GM23248 (cell line): Measurements from ENCODE around the gene CANT1. TPM values are rescaled to one million over a fixed set of nuclear protein-coding genes. Genes with fewer than 3 reads are reported as not detected.

Experiments used
- DNase-seq: peaks from one replicate; pipeline ENCODE4 v3.0.0-alpha.2; 2015
- H2AFZ ChIP-seq: fragments of 200-600 bp; sonication (generic); 2 replicates; pipeline ENCODE4 v1.6.1; 2016; ENCODE audit warnings: antibody characterized with exemption
- H3F3A ChIP-seq: fragments of 200-600 bp; sonication (generic); 2 replicates; pipeline ENCODE4 v1.6.1; 2016; ENCODE audit warnings: mild to moderate bottlenecking, antibody characterized with exemption, mixed run types; ENCODE audit not compliant: insufficient read depth
- H3K27ac ChIP-seq: fragments of 200-600 bp; sonication (generic); 2 replicates; pipeline ENCODE4 v1.5.1; 2016; ENCODE audit warnings: mild to moderate bottlenecking
- H3K27me3 ChIP-seq: fragments of 200-600 bp; sonication (generic); replicated peaks from 2 replicates; pipeline ENCODE4 v1.6.1; 2016; ENCODE audit warnings: mild to moderate bottlenecking; ENCODE audit not compliant: insufficient read depth
- H3K36me3 ChIP-seq: fragments of 200-600 bp; sonication (generic); 2 replicates; pipeline ENCODE4 v1.6.1; 2016; ENCODE audit warnings: low read depth, mild to moderate bottlenecking
- H3K4me1 ChIP-seq: fragments of 200-600 bp; sonication (generic); 2 replicates; pipeline ENCODE4 v1.6.1; 2016; ENCODE audit warnings: mild to moderate bottlenecking; ENCODE audit not compliant: insufficient read depth
- H3K4me2 ChIP-seq: fragments of 200-600 bp; sonication (generic); one replicate; pipeline ENCODE4 v1.6.1; 2016; ENCODE audit warnings: mild to moderate bottlenecking; ENCODE audit not compliant: unreplicated experiment
- H3K4me3 ChIP-seq: fragments of 200-600 bp; sonication (generic); 2 replicates; pipeline ENCODE4 v1.5.1; 2016; ENCODE audit warnings: mild to moderate bottlenecking
- H3K79me2 ChIP-seq: fragments of 200-600 bp; sonication (generic); 2 replicates; pipeline ENCODE4 v1.6.1; 2016; ENCODE audit warnings: mild to moderate bottlenecking; ENCODE audit not compliant: insufficient read depth
- H3K9ac ChIP-seq: fragments of 200-600 bp; sonication (generic); 2 replicates; pipeline ENCODE4 v1.6.1; 2016; ENCODE audit warnings: mild to moderate bottlenecking
- H3K9me2 ChIP-seq: fragments of 200-600 bp; sonication (generic); 2 replicates; pipeline ENCODE4 v1.6.1; 2016; ENCODE audit warnings: mixed run types, mild to moderate bottlenecking, moderate library complexity; ENCODE audit not compliant: insufficient read depth
- H3K9me3 ChIP-seq: fragments of 200-600 bp; sonication (generic); one replicate; pipeline ENCODE4 v1.6.1; 2017; ENCODE audit warnings: low read depth
- H4K20me1 ChIP-seq: fragments of 200-600 bp; sonication (generic); 2 replicates; pipeline ENCODE4 v1.6.0; 2016; ENCODE audit not compliant: insufficient read depth
- EZH2 ChIP-seq: fragments of 200-600 bp; sonication (generic); IDR thresholded peaks from 2 replicates; pipeline ENCODE4 v1.6.1; 2018; ENCODE audit warnings: antibody characterized with exemption, mild to moderate bottlenecking; ENCODE audit not compliant: insufficient read depth, poor library complexity, severe bottlenecking
- EZH2phosphoT487 ChIP-seq: fragments of 200-600 bp; sonication (generic); IDR thresholded peaks from 2 replicates; pipeline ENCODE4 v1.6.1; 2018; ENCODE audit warnings: antibody characterized with exemption, moderate library complexity, mild to moderate bottlenecking, low read depth; ENCODE audit not compliant: insufficient read depth
- WGBS, 2 experiments: methylation state at CpG; one replicate each; pipeline ENCODE4 v1.1.6; 2015 to 2017; ENCODE audit warnings: low lambda C conversion rate in 2 of 2, low coverage in 1 of 2; ENCODE audit errors: missing lambda C conversion rate in 2 of 2; 5-methylcytosine and 5-hydroxymethylcytosine counted together
- in situ Hi-C: fragments of 300-500 bp; cut with MboI; formaldehyde crosslinking; loops from 2 replicates; pipeline ENCODE4 v1.15.0; 2020
- polyA plus RNA-seq: library from polyadenylated mRNA; unstranded; fragments of >200 nt; fragmentation: Nextera tagmentation; extraction: Ambion mirVana; gene quantifications from 2 replicates; pipeline ENCODE4 v1.2.1, GENCODE V29; 2016
- total RNA-seq: library from RNA; depleted of rRNA; stranded (reverse); fragments of >200 nt; shearing (Covaris generic); gene quantifications from 2 replicates; pipeline ENCODE4 v1.2.3, GENCODE V29; 2014

CANT1 gene
- total and polyA plus RNA-seq, 2 experiments from 2014 or later, result 46.2 to 52.0 TPM

DNA sequence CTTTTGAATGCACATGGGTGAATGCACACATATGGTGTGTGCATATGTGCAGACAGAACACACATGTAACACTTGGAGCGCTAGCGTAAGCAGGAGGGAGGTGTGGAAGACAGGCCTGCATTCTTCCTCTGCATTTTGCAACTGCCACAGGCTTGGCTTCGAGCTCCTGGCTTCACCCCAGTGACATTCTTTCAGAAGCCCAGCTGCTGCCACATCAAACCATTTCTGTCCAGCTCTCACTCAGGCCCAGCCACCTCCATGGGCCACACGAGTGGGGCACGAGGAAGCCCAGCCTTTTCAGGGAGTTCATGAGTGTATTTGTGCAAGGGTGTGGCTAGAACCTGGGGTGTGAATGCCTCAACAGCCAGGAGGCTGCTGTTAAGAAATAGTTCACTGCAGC is 48.6 kb downstream of the CANT1 start:
- Histone ChIP-seq H3K9me2 (no peaks in the 10 kb centered on the region), H4K20me1 (no peaks in the 10 kb centered on the region), H3K9ac (no peak overlapping the region), H3K27ac (no peak overlapping the region), H3K36me3 (no peaks in the 10 kb centered on the region), H3K27me3 (no peaks in the 10 kb centered on the region), H3K79me2 (no peaks in the 10 kb centered on the region), H3K4me2 (no peak overlapping the region), H2AFZ (no peak overlapping the region), H3K9me3 (no peaks in the 10 kb centered on the region), H3K4me3 (no peak overlapping the region), H3F3A (no peaks in the 10 kb centered on the region), H3K4me1 (peaks cover 14% of the 10 kb centered on the region)
- TF ChIP-seq EZH2phosphoT487 (no peak), EZH2 (no peak)
- in situ Hi-C loops, result no loop called here
- peak; percentile 48 for DNase-seq
- WGBS, 2 experiments, result 36 to 38% methylated on average over 5 of the region's 5 CpGs

- WGBS, 2 experiments, result 93 to 96% methylated on average over 11 to 12 of the region's 12 CpGs
- Histone ChIP-seq H4K20me1 (no peaks in the 10 kb centered on the region), H3K36me3 (no peaks in the 10 kb centered on the region), H3F3A (no peaks in the 10 kb centered on the region), H3K9ac (no peak overlapping the region), H3K9me3 (no peaks in the 10 kb centered on the region), H3K4me3 (no peak overlapping the region), H3K4me2 (no peak overlapping the region), H3K9me2 (no peaks in the 10 kb centered on the region), H2AFZ (no peak overlapping the region), H3K79me2 (no peaks in the 10 kb centered on the region), H3K27me3 (no peaks in the 10 kb centered on the region), H3K4me1 (peaks cover 14% of the 10 kb centered on the region), H3K27ac (no peak overlapping the region)
- in situ Hi-C loops, result no loop called here
- no peak for DNase-seq
- TF ChIP-seq EZH2phosphoT487 (no peak), EZH2 (no peak)
Measured at GRCh38 chr17:78959803-78960202, 49.8 kb downstream of the CANT1 start.

- H3K36me3 ChIP-seq, result no peaks in the 10 kb centered on the region
- H3K9me2 ChIP-seq, result no peaks in the 10 kb centered on the region
- H3K4me1 ChIP-seq, result peaks cover 14% of the 10 kb centered on the region
- no peaks in the 10 kb centered on the region for H3K9me3 ChIP-seq
- no peak overlapping the region for H3K9ac ChIP-seq
- no peak overlapping the region for H3K4me3 ChIP-seq
- no peaks in the 10 kb centered on the region for H3F3A ChIP-seq
- no peaks in the 10 kb centered on the region for H3K27me3 ChIP-seq
- 87 to 93% methylated on average over 7 of the region's 7 CpGs for WGBS, 2 experiments
- TF ChIP-seq EZH2, result no peak
- TF ChIP-seq EZH2phosphoT487, result no peak
- no peak overlapping the region for H3K4me2 ChIP-seq
- no peak overlapping the region for H3K27ac ChIP-seq
- H2AFZ ChIP-seq, result no peak overlapping the region
- in situ Hi-C loops, result no loop called here
- H4K20me1 ChIP-seq, result no peaks in the 10 kb centered on the region
- H3K79me2 ChIP-seq, result no peaks in the 10 kb centered on the region
- peak; percentile 33 for DNase-seq
Measured at GRCh38 chr17:78958641-78959127, 50.9 kb downstream of the CANT1 start.

DNA sequence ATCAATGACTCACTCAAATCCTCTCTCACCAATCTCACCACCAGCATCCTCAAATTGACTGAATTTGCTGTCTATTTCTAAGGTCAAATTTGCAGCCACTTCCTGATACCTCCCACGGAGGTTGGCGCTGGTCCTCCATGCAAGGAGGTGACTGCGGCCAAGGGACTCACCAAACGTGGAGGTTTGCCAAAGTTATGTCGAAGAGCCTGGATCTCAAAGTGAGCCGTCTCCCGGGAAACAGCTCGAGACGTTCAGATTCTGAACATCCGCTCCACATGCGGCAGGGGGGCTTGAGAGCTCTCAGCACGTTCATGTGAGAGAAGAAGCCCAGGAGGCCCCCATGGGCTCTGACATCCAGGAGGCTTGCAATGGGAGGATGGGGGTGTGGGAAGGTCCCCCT is 52.4 kb downstream of the CANT1 start:
- H3K4me1 ChIP-seq, result peaks cover 9% of the 10 kb centered on the region
- peak overlapping the region; percentile 52 for H3K4me2 ChIP-seq
- H3K27ac ChIP-seq, result no peak overlapping the region
- TF ChIP-seq EZH2phosphoT487 (no peak), EZH2 (no peak)
- 27 to 28% methylated on average over 12 of the region's 12 CpGs for WGBS, 2 experiments
- in situ Hi-C loops, result no loop called here
- no peaks in the 10 kb centered on the region for H4K20me1 ChIP-seq
- H3F3A ChIP-seq, result no peaks in the 10 kb centered on the region
- no peaks in the 10 kb centered on the region for H3K9me3 ChIP-seq
- no peak overlapping the region for H3K4me3 ChIP-seq
- H3K9ac ChIP-seq, result no peak overlapping the region
- H2AFZ ChIP-seq, result no peak overlapping the region
- no peaks in the 10 kb centered on the region for H3K9me2 ChIP-seq
- peak; percentile 71 for DNase-seq
- no peaks in the 10 kb centered on the region for H3K79me2 ChIP-seq
- no peaks in the 10 kb centered on the region for H3K36me3 ChIP-seq
- H3K27me3 ChIP-seq, result no peaks in the 10 kb centered on the region

- no peaks in the 10 kb centered on the region for H3K36me3 ChIP-seq
- H3K4me2 ChIP-seq, result peak overlapping the region; percentile 52
- no peaks in the 10 kb centered on the region for H3K9me3 ChIP-seq
- no peak for DNase-seq
- H3K4me3 ChIP-seq, result no peak overlapping the region
- no peak overlapping the region for H3K9ac ChIP-seq
- no peak overlapping the region for H3K27ac ChIP-seq
- no peaks in the 10 kb centered on the region for H3K79me2 ChIP-seq
- H4K20me1 ChIP-seq, result no peaks in the 10 kb centered on the region
- no peaks in the 10 kb centered on the region for H3K27me3 ChIP-seq
- no peaks in the 10 kb centered on the region for H3F3A ChIP-seq
- TF ChIP-seq EZH2phosphoT487, result no peak
- H3K4me1 ChIP-seq, result peaks cover 8% of the 10 kb centered on the region
- in situ Hi-C loops, result no loop called here
- WGBS, 2 experiments, result 88 to 95% methylated on average over 10 to 11 of the region's 11 CpGs
- H2AFZ ChIP-seq, result no peak overlapping the region
- no peaks in the 10 kb centered on the region for H3K9me2 ChIP-seq
Measured at GRCh38 chr17:78956254-78956653, 53.3 kb downstream of the CANT1 start.
